GM21360 (cell line): ENCODE measurements around the gene FXN.
"Not testable (repeated sequence)": the region's sequence is repeated elsewhere in the genome, so short reads cannot be mapped to it uniquely, and the experiment has no call there.

Experiments
- ATAC-seq: cut with Tn5 transposase; IDR thresholded peaks from one replicate; pipeline ENCODE4 v1.9.1; 2021; ENCODE audit warnings: mild to moderate bottlenecking, moderate library complexity; ENCODE audit not compliant: unreplicated experiment

FXN gene

GRCh38 chr9:69035438-69036308 lies at the start of gene FXN:
TSS of gene FXN (plus strand) at chr9:69035752. CDS start at chr9:69035783, 31 bp downstream.
- peak; percentile 93 for ATAC-seq

GRCh38 chr9:68986949-68987348 lies 48.6 kb upstream of the FXN start:
- ATAC-seq: not testable (repeated sequence)

- ATAC-seq: no peak
Observed at GRCh38 chr9:68991457-68991856, 44.1 kb upstream of the FXN start.

- ATAC-seq: no peak
Observed at GRCh38 chr9:68995776-68996175, 39.8 kb upstream of the FXN start.

- ATAC-seq: no peak
Observed at GRCh38 chr9:68996462-68996861, 39.1 kb upstream of the FXN start.

GRCh38 chr9:68997666-68998065 lies 37.9 kb upstream of the FXN start:
- no peak for ATAC-seq

GRCh38 chr9:68998385-68998784 lies 37.2 kb upstream of the FXN start:
- ATAC-seq: no peak

GRCh38 chr9:68998812-68999211 lies 36.7 kb upstream of the FXN start:
- no peak for ATAC-seq

- ATAC-seq: peak; percentile 87
Observed at GRCh38 chr9:68999393-69000105, 36.0 kb upstream of the FXN start.

- ATAC-seq: no peak
Observed at GRCh38 chr9:69001921-69002320, 33.6 kb upstream of the FXN start.

GRCh38 chr9:69003051-69003450 lies 32.5 kb upstream of the FXN start:
- no peak for ATAC-seq

- ATAC-seq: no peak
Observed at GRCh38 chr9:69004836-69005235, 30.7 kb upstream of the FXN start.

GRCh38 chr9:69009708-69010107 lies 25.8 kb upstream of the FXN start:
- ATAC-seq: no peak

- ATAC-seq: no peak
Observed at GRCh38 chr9:69012696-69013381, 22.7 kb upstream of the FXN start.

- ATAC-seq: no peak
Observed at GRCh38 chr9:69013382-69013727, 22.2 kb upstream of the FXN start.

- ATAC-seq: no peak
Observed at GRCh38 chr9:69014013-69014412, 21.5 kb upstream of the FXN start, which contains the start of gene PRKACG. TSS of gene PRKACG (minus strand) at chr9:69014113. CDS start at chr9:69014092, 21 bp downstream.

- no peak for ATAC-seq
Observed at GRCh38 chr9:69016191-69017096, 19.1 kb upstream of the FXN start.

- no peak for ATAC-seq
Observed at GRCh38 chr9:69018737-69019136, 16.8 kb upstream of the FXN start.

- no peak for ATAC-seq
Observed at GRCh38 chr9:69019808-69020207, 15.7 kb upstream of the FXN start.

GRCh38 chr9:69020301-69021145 lies 15.0 kb upstream of the FXN start:
- no peak for ATAC-seq
